K562 (cell line): ENCODE measurements around the gene FXYD3.
A peak's percentile ranks its signal among the peaks of the same experiment; 100 is the strongest.

ENCODE experiments used
- CAMTA2 ChIP-seq: fragments of 250-450 bp; sonication (Bioruptor Pico); conservative IDR thresholded peaks from 2 replicates; pipeline ENCODE4 v1.5.1; 2022
- CHD1 ChIP-seq: fragments of 200-600 bp; sonication (generic); IDR thresholded peaks from one replicate; pipeline ENCODE4 v1.6.1; 2012; ENCODE audit warnings: mild to moderate bottlenecking, moderate library complexity, low read length, inconsistent platforms
- FOXP1 ChIP-seq: sonication (generic); formaldehyde crosslinking; IDR thresholded peaks from 2 replicates; pipeline ENCODE4 v1.8.0; 2022; ENCODE audit warnings: mild to moderate bottlenecking, missing genetic modification reagents
- SREBF2 ChIP-seq: sonication (generic); formaldehyde crosslinking; IDR thresholded peaks from 2 replicates; pipeline ENCODE4 v1.4.0; 2020; ENCODE audit warnings: mild to moderate bottlenecking, missing genetic modification reagents
- TAF1 ChIP-seq: IDR thresholded peaks from 2 replicates; pipeline ENCODE4 v1.6.1; 2011; ENCODE audit warnings: mild to moderate bottlenecking, low read length, moderate library complexity; ENCODE audit not compliant: insufficient read depth, control insufficient read depth, severe bottlenecking; ENCODE audit errors: extremely low read depth
- ZNF780A ChIP-seq: fragments of 250-450 bp; sonication (Bioruptor Pico); IDR thresholded peaks from 2 replicates; pipeline ENCODE4 v1.5.0; 2021; ENCODE audit warnings: mild to moderate bottlenecking
- TF ChIP-seq, protein P1 (sequence below), 3 experiments: IDR thresholded peaks in 2 of 3; conservative IDR thresholded peaks in 1 of 3; 2 replicates each; pipeline ENCODE4 v1.5.1; 2011 to 2012; ENCODE audit warnings: low read length in 3 of 3, mild to moderate bottlenecking in 3 of 3, control low read depth in 2 of 3, improper control_type of control experiment in 1 of 3, inconsistent platforms in 1 of 3, low read depth in 1 of 3, mixed read lengths in 1 of 3, moderate library complexity in 1 of 3; ENCODE audit not compliant: insufficient read depth in 2 of 3

DNA sequence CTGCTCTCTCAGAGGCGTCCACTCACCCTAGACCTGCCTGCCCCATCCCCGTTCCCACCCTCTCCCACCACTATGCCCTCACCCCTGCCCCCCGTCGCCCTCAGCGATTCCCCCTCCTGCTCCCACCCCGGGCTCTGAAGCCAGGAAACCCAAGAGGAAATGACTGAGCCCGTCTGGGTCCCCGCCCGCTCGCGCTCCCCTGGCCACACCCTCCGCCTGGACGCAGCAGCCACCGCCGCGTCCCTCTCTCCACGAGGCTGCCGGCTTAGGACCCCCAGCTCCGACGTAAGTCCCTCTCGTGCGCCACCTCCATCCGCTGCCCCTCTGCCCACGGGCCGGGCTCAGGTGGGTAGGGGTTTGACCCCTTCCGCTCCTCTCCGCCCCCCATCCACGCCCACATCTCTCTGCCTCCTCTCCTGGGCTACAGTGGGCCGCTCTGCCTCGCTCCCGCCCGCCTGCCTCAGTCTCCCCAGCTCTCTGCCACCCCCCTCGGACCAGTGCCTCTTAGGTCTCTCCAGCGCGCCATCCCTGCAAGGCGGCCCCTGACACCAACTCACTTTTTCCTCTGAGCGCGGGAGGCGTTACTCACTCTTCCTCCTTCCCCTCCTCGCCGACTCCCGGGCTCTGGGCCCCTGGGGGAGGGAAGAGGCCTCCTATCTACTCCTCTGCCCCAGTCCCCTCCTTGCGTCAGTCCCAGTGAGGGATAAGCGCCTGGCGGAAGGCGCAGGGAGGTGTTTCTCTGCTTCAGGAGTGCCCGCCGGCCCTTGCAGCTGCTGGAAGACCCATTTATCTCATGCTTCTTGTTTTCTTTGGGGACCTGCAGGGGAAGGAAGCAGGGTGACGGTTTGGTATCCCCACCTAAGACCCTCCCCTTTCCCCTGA lies 39.1 kb downstream of the FXYD3 start, which contains the start of gene FXYD5:
- no peak for TF ChIP-seq FOXP1 (CRISPR knock-in tag)
- no peak for TF ChIP-seq CHD1
- TF ChIP-seq CAMTA2 (CRISPR knock-in tag) = peak; percentile 34; the same call in 1 of the 2 replicates
- TF ChIP-seq SREBF2 (CRISPR knock-in tag) = no peak
- TF ChIP-seq TAF1 = peak; percentile 62
- no peak for TF ChIP-seq ZNF780A (CRISPR knock-in tag)
- TF ChIP-seq, protein P1, sequence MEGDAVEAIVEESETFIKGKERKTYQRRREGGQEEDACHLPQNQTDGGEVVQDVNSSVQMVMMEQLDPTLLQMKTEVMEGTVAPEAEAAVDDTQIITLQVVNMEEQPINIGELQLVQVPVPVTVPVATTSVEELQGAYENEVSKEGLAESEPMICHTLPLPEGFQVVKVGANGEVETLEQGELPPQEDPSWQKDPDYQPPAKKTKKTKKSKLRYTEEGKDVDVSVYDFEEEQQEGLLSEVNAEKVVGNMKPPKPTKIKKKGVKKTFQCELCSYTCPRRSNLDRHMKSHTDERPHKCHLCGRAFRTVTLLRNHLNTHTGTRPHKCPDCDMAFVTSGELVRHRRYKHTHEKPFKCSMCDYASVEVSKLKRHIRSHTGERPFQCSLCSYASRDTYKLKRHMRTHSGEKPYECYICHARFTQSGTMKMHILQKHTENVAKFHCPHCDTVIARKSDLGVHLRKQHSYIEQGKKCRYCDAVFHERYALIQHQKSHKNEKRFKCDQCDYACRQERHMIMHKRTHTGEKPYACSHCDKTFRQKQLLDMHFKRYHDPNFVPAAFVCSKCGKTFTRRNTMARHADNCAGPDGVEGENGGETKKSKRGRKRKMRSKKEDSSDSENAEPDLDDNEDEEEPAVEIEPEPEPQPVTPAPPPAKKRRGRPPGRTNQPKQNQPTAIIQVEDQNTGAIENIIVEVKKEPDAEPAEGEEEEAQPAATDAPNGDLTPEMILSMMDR (IDR thresholded peaks at IDR 0.05 in 2 of 3, conservative IDR thresholded peaks at IDR 0.05 in 1 of 3; ENCODE audit: insufficient read depth in 2 of 3, low read depth in 1 of 3, low read length in 3 of 3) = peak in 2 of 3 experiments; percentile 16 to 18; a peak in 2 of 6 replicates
